H1 (cell line): ENCODE data around the gene HLA-F.

ENCODE experiments used
- CHD2 ChIP-seq: IDR thresholded peaks from 2 replicates; pipeline ENCODE4 v1.6.1; 2012; ENCODE audit warnings: low read length, improper control_type of control experiment
- CREB1 ChIP-seq: IDR thresholded peaks from 2 replicates; pipeline ENCODE4 v1.6.1; 2012; ENCODE audit warnings: inconsistent platforms
- CTCF ChIP-seq, 3 experiments: IDR thresholded peaks; 1 replicate in 2 of 3; 2 replicates in 1 of 3; pipeline versions ENCODE4 v1.5.1 to v1.6.1; 2011; ENCODE audit warnings: low read length in 3 of 3, mild to moderate bottlenecking in 3 of 3, inconsistent platforms in 2 of 3, low read depth in 1 of 3, moderate library complexity in 1 of 3; ENCODE audit not compliant: insufficient read depth in 1 of 3; ENCODE audit errors: control extremely low read depth in 1 of 3
- GABPA ChIP-seq: IDR thresholded peaks from 2 replicates; pipeline ENCODE4 v1.6.1; 2011; ENCODE audit warnings: mild to moderate bottlenecking, low read length, moderate library complexity, borderline replicate concordance; ENCODE audit not compliant: insufficient read depth
- KDM1A ChIP-seq: fragments of 200-600, 300-600 bp; sonication (generic); IDR thresholded peaks from 2 replicates; pipeline ENCODE4 v1.7.1; 2016; ENCODE audit warnings: mild to moderate bottlenecking, low read length, borderline replicate concordance
- POLR2A ChIP-seq, 2 experiments: IDR thresholded peaks; 1 replicate in 1 of 2; 2 replicates in 1 of 2; pipeline ENCODE4 v1.6.1; 2011; ENCODE audit warnings: low read depth in 2 of 2, low read length in 2 of 2, mild to moderate bottlenecking in 2 of 2; ENCODE audit errors: control extremely low read depth in 1 of 2
- SIRT6 ChIP-seq: IDR thresholded peaks from one replicate; pipeline ENCODE4 v1.7.1; 2012; ENCODE audit warnings: low read length, inconsistent platforms
- SUZ12 ChIP-seq: fragments of 200-600 bp; sonication (generic); IDR thresholded peaks from 2 replicates; pipeline ENCODE4 v1.6.1; 2012; ENCODE audit warnings: mild to moderate bottlenecking, inconsistent platforms, low read length, moderate library complexity, mixed read lengths

- TF ChIP-seq CHD2 (no peak), CTCF (IDR thresholded peaks at IDR 0.05; ENCODE audit: control extremely low read depth in 1 of 3, insufficient read depth in 1 of 3, low read depth in 1 of 3, low read length in 3 of 3) (no peak), SUZ12 (no peak), GABPA (no peak), SIRT6 (no peak), POLR2A (IDR thresholded peaks at IDR 0.05; ENCODE audit: control extremely low read depth in 1 of 2, low read depth in 2 of 2, low read length in 2 of 2) (no peak), KDM1A (no peak), CREB1 (peak; percentile 92)
Observed at GRCh38 chr6:29723262-29723665, at the start of gene HLA-F.
